AG10803 (cell line): Measurements from ENCODE around the gene RYR2.

Experiments
- DNase-seq: peaks from one replicate; pipeline ENCODE4 v3.0.0; 2010; ENCODE audit warnings: low read depth
- H3K4me3 ChIP-seq: 2 replicates; pipeline ENCODE4 v1.5.1; 2011; ENCODE audit warnings: mild to moderate bottlenecking, low read length, control low read depth
- CTCF ChIP-seq: conservative IDR thresholded peaks from 2 replicates; pipeline ENCODE4 v1.5.1; 2011; ENCODE audit warnings: mild to moderate bottlenecking, low read length, control low read depth, inconsistent platforms

Gene RYR2

GRCh38 chr1:237003516-237003915 lies 38.5 kb upstream of the RYR2 start:
- no peak for DNase-seq
- no peak for TF ChIP-seq CTCF
- no peak overlapping the region for H3K4me3 ChIP-seq

- no peak for DNase-seq
- H3K4me3 ChIP-seq: no peak within 1 kb of the TSS
- TF ChIP-seq CTCF: no peak
Measured at GRCh38 chr1:237004116-237004515, 37.9 kb upstream of the RYR2 start, which contains the start of gene MT1HL1. Gene MT1HL1 (minus strand): TSS chr1:237004441. CDS start chr1:237004372, 69 bp downstream.

GRCh38 chr1:237005674-237006073 lies 36.3 kb upstream of the RYR2 start:
- H3K4me3 ChIP-seq: no peak overlapping the region
- no peak for DNase-seq
- no peak for TF ChIP-seq CTCF

- H3K4me3 ChIP-seq: no peak overlapping the region
- DNase-seq: no peak
- TF ChIP-seq CTCF: no peak
Measured at GRCh38 chr1:237007147-237007881, 34.7 kb upstream of the RYR2 start.

GRCh38 chr1:237009611-237010010 lies 32.4 kb upstream of the RYR2 start:
- DNase-seq: no peak
- H3K4me3 ChIP-seq: no peak overlapping the region
- no peak for TF ChIP-seq CTCF

GRCh38 chr1:237011432-237011831 lies 30.6 kb upstream of the RYR2 start:
- no peak overlapping the region for H3K4me3 ChIP-seq
- TF ChIP-seq CTCF: no peak
- no peak for DNase-seq

- TF ChIP-seq CTCF: no peak
- H3K4me3 ChIP-seq: no peak overlapping the region
Measured at GRCh38 chr1:237012361-237012760, 29.6 kb upstream of the RYR2 start.

More at GRCh38 chr1:237012361-237012760, 29.6 kb upstream of the RYR2 start:
- no peak for DNase-seq
